Amniotic epithelial cell (primary cell): ENCODE data around the gene PLCB2.
A peak's percentile ranks its signal among the peaks of the same experiment; 100 is the strongest.

Experiments
- DNase-seq: peaks from one replicate; pipeline ENCODE4 v3.0.0-alpha.2; 2010; ENCODE audit warnings: low read depth

Gene PLCB2

GRCh38 chr15:40269604-40270003, 38.1 kb downstream of the PLCB2 start:
- DNase-seq = no peak

- DNase-seq = no peak
Observed at GRCh38 chr15:40267670-40268069, 40.1 kb downstream of the PLCB2 start.

GRCh38 chr15:40266828-40267304, 40.9 kb downstream of the PLCB2 start:
- peak; percentile 95 for DNase-seq

- DNase-seq = no peak
Observed at GRCh38 chr15:40265875-40266274, 41.9 kb downstream of the PLCB2 start.

- DNase-seq = no peak
Observed at GRCh38 chr15:40265355-40265754, 42.4 kb downstream of the PLCB2 start.

- no peak for DNase-seq
Observed at GRCh38 chr15:40264321-40265153, 43.2 kb downstream of the PLCB2 start.

- DNase-seq = peak; percentile 54
Observed at GRCh38 chr15:40263024-40263754, 44.5 kb downstream of the PLCB2 start.

- DNase-seq = no peak
Observed at GRCh38 chr15:40259021-40259420, 48.7 kb downstream of the PLCB2 start.

- no peak for DNase-seq
Observed at GRCh38 chr15:40258544-40258943, 49.2 kb downstream of the PLCB2 start.

- peak; percentile 43 for DNase-seq
Observed at GRCh38 chr15:40257656-40258450, 49.9 kb downstream of the PLCB2 start.

- peak; percentile 95 for DNase-seq
Observed at GRCh38 chr15:40256638-40257235, 51.0 kb downstream of the PLCB2 start.

GRCh38 chr15:40255033-40255432, 52.7 kb downstream of the PLCB2 start:
- DNase-seq = no peak

GRCh38 chr15:40254452-40254851, 53.3 kb downstream of the PLCB2 start:
- no peak for DNase-seq

- DNase-seq = no peak
Observed at GRCh38 chr15:40253167-40253790, 54.5 kb downstream of the PLCB2 start.

GRCh38 chr15:40252438-40253166, 55.1 kb downstream of the PLCB2 start:
- no peak for DNase-seq

GRCh38 chr15:40252141-40252437, 55.6 kb downstream of the PLCB2 start:
- DNase-seq = no peak

GRCh38 chr15:40251486-40252140, 56.1 kb downstream of the PLCB2 start:
- DNase-seq = no peak

- DNase-seq = no peak
Observed at GRCh38 chr15:40250771-40251483, 56.8 kb downstream of the PLCB2 start.

GRCh38 chr15:40250304-40250656, 57.5 kb downstream of the PLCB2 start:
- no peak for DNase-seq
